Skin epidermis (tissue), 12 donors: Measurements from ENCODE around the gene ZNF716.
"Not testable (repeated sequence)": the region's sequence is repeated elsewhere in the genome, so short reads cannot be mapped to it uniquely, and the experiment has no call there.

Experiments
- H3K27ac ChIP-seq, 21 experiments: fragments of 200-600 bp; sonication (generic) in 11 of 21; one replicate each; pipeline ENCODE4 v1.5.0; 2020; ENCODE audit warnings: mild to moderate bottlenecking in 3 of 21, inconsistent platforms in 2 of 21, moderate library complexity in 2 of 21
- H3K4me3 ChIP-seq, 7 experiments: fragments of 200-600 bp; sonication (generic) in 2 of 7; one replicate each; pipeline ENCODE4 v1.5.0; 2020; ENCODE audit warnings: inconsistent platforms in 2 of 7, mild to moderate bottlenecking in 2 of 7, moderate library complexity in 1 of 7

Gene ZNF716

DNA sequence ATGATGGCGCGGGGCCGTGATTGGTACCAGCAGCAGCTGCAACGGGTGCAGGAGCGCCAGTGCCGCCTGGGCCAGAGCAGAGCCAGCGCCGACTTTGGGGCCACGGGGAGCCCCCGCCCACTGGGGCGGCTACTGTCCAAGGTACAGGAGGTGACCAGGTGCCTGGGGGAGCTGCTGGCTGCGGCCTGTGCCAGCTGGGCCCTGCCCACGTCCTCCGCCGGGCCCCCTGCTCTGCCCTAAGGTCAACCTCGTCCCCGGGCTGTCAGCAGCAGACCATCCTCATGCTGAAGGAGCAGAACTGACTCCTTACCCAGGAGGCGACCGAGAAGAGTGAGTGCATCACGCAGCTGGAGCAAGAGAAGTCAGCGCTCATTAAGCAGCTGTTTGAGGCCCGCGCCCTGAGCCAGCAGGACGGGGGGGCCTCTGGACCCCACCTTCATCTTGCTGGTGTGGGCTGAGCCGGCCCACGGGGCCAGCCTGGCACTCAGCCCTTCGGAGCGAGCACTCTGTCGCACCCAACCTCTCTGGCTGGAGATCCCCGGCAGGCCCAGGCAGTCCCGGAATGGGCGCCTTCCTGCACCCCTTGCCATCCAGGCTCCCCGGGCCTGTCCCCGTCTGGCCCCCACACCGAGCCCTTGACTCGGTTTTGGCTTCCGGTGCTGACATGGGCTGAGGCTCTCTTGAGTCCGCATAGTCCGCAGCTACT is 24.6 kb upstream of the ZNF716 start:
- Histone ChIP-seq H3K4me3 (no peak overlapping the region), H3K27ac (no peak overlapping the region)

DNA sequence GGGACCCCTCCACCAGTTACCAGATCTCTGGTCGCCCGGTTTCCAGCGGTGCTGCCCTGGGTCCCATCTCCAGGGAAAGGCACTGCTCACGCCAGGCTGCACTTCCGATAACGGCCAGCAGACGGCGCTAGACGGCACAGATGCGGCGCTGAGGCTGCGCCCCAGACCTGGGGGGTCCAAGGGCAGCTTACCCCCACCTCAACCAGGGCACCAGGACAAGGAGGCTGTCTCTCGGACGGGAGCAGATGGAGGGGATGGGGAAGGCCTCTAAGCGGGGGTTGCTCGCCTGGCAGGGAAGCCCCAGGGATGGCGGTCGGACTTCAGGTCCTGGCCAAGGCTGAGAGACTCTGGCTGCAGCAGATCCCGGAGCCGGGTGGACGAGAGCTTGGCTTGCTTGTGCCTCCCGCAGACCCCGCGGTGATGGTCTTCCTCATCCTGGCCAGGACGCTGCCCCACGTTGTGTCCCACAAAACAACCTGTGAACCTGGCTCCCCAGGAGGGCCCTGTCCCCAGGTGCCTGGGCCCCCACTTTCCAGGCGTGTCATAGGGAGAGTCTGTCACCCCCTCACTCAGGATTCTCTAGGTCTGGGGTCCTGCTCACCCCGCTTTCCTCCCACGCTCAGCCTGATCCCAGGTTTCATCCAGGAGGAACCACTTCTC is 23.9 kb upstream of the ZNF716 start:
- Histone ChIP-seq H3K4me3 (no peak overlapping the region), H3K27ac (no peak overlapping the region)

- H3K4me3 ChIP-seq, result no peak overlapping the region
- no peak overlapping the region for H3K27ac ChIP-seq
Observed at GRCh38 chr7:57426629-57427003, 23.4 kb upstream of the ZNF716 start.

GRCh38 chr7:57427146-57427545 is 22.8 kb upstream of the ZNF716 start:
- no peak overlapping the region for H3K4me3 ChIP-seq
- H3K27ac ChIP-seq, result no peak overlapping the region

GRCh38 chr7:57427594-57427993 is 22.4 kb upstream of the ZNF716 start:
- H3K4me3 ChIP-seq, result no peak overlapping the region
- no peak overlapping the region for H3K27ac ChIP-seq

- Histone ChIP-seq H3K27ac (no peak overlapping the region), H3K4me3 (no peak overlapping the region)
Observed at GRCh38 chr7:57432583-57432982, 17.4 kb upstream of the ZNF716 start.

DNA sequence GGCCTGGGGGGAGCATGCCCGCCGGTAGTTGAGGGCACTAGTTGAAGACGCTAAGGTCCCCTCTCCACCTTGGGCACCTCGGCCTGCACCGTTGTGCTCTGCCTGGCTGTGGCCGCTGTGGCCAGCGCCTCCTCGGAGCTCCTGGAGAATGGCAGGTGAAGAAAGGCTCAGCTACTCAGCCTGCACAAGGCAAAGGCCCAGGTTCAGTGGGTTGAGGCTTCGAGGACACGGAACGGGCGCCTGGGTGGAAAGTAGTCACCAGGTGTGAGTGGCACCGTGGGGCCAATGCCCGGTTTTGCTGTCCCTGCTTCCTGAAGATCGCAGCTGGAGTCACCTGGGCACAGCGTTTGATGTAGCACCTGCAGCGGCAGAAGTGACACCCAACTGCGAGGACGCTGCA is 12.4 kb upstream of the ZNF716 start:
- Histone ChIP-seq H3K27ac (no peak overlapping the region), H3K4me3 (no peak overlapping the region)

DNA sequence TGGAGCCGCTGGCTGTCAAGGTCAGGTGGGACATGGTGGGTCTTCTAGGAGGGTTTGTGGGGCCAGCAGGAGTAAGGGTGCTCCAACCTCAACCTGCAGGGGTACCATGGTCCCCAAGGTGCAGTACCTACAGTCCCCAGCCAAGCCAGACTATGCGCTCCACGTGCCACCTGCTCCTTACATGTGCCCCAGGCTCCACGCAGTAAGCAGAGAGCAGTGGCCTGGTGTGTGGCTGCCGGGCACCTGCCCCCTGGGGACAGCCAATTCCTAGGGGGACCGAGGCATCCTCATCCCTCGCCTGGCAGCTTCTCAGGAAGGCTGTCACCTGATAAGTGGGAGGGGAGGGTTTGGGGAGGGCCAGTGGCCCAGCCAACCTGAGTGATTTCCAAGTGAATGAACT is 11.7 kb upstream of the ZNF716 start:
- Histone ChIP-seq H3K27ac (no peak overlapping the region), H3K4me3 (no peak overlapping the region)

DNA sequence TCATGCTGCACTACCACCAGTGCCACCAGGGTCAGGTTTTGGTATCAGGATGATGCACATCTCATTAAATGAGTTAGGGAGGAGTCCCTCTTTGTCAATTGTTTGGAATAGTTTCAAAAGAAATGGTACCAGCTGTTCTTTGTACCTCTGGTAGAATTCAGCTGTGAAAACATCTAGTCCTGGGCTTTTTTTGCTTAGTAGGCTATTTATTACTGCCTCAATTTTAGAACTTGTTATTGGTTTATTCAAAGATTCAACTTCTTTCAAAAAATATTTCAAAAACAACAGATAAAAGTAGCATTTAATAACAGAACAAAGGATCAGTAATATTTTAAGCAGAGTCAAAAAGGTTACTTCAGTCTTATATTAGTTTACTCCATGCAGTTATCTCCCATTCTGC is 6.4 kb upstream of the ZNF716 start:
- H3K27ac ChIP-seq, result no peak overlapping the region

GRCh38 chr7:57469186-57469828 is 19.3 kb downstream of the ZNF716 start:
- H3K4me3 ChIP-seq, H3K27ac ChIP-seq: not testable (repeated sequence)

More for the DNA sequence above, 6.4 kb upstream of the ZNF716 start:
- no peak overlapping the region for H3K4me3 ChIP-seq

- H3K27ac ChIP-seq, H3K4me3 ChIP-seq: not testable (repeated sequence)
Observed at GRCh38 chr7:57480304-57480703, 30.3 kb downstream of the ZNF716 start.

GRCh38 chr7:57485022-57485421 is 35.0 kb downstream of the ZNF716 start:
- not testable (repeated sequence) for H3K27ac ChIP-seq, H3K4me3 ChIP-seq

DNA sequence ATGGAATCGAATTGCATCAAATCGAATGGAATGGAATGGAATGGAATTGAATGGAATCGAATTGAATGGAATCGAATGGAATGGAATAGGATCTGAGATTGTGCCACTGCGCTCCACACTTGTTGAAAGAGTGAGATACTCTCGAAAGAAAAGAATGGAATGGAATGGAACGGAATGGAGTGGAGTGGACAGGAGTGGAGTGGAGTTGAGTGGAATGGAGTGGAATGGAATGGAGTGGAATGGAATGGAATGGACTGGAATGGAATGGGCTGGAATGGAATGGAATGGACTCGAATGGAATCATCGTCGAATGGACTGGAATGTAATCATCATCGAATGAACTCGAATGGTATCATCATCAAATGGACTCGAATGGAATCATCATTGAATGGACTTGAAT is 38.0 kb downstream of the ZNF716 start:
- Histone ChIP-seq H3K4me3 (no peak overlapping the region), H3K27ac (no peak overlapping the region)

DNA sequence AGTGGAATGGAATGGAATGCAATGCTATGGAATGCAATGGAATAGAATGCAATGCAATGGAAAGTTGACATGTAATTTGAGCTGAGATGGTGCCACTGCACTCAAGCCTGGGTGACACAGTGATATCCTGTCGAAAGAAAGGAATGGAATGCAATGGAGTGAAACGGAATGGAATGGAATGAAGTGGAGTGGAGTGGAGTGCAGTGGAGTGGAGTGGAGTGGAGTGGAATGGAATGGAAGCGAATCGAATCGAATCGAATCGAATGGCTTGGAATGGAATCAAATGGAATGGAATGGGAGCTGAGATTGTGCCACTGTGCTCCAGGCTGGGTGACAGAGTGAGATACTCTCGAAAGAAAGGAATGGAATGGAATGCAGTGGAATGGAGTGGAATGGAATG is 45.1 kb downstream of the ZNF716 start:
- H3K27ac ChIP-seq, H3K4me3 ChIP-seq: not testable (repeated sequence)

DNA sequence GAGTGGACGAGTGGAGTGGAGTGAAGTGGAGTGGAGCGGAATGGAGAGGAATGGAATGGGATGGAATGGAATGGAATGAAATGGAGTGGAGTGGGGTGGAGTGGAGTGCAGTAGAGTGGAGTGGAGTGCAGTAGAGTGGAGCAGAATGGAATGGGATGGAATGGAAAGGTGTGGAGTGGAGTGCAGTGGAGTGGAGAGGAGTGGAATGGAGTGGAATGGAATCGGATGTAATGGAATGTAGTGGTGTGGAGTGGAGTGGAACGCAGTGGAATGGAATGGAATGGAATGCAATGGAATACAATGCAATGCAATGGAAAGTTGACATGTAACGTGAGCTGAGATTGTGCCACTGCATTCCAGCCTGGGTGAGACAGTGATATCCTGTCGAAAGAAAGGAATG is 46.4 kb downstream of the ZNF716 start:
- Histone ChIP-seq H3K27ac (no peak overlapping the region), H3K4me3 (no peak overlapping the region)

DNA sequence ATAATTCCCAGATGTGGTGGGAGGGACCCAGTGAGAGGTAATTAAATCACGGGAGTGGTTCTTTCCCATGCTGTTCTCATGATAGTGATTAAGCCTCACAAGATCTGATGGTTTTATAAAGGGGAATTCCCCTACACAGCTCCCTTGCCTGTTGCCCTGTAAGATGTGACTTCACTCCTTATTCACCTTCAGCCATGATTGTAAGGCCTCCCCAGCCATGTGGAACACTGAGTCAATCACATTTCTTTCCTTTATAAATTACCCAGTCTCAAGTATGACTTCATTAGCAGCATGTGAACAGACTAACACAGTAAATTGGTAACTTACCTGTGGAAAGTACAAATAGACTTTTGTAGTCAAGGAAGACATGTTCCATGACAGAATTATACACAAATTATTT is 55.2 kb downstream of the ZNF716 start:
- Histone ChIP-seq H3K27ac (no peak overlapping the region), H3K4me3 (no peak overlapping the region)
